GM21423 (cell line): Measurements from ENCODE around the gene UNC13C.

Experiments used
- ATAC-seq: cut with Tn5 transposase; IDR thresholded peaks from one replicate; pipeline ENCODE4 v1.9.1; 2021; ENCODE audit warnings: mild to moderate bottlenecking, moderate library complexity; ENCODE audit not compliant: unreplicated experiment

Gene UNC13C

GRCh38 chr15:54559405-54560069 is 581.3 kb downstream of the UNC13C start:
- no peak for ATAC-seq

- ATAC-seq, result no peak
Observed at GRCh38 chr15:54560417-54560816, 582.2 kb downstream of the UNC13C start.

GRCh38 chr15:54564166-54564565 is 585.9 kb downstream of the UNC13C start:
- ATAC-seq, result no peak

- no peak for ATAC-seq
Observed at GRCh38 chr15:54566654-54567053, 588.4 kb downstream of the UNC13C start.

GRCh38 chr15:54567408-54568035 is 589.3 kb downstream of the UNC13C start:
- ATAC-seq, result no peak

GRCh38 chr15:54568381-54568780 is 590.1 kb downstream of the UNC13C start:
- no peak for ATAC-seq

GRCh38 chr15:54571576-54571975 is 593.3 kb downstream of the UNC13C start:
- ATAC-seq, result no peak

- no peak for ATAC-seq
Observed at GRCh38 chr15:54575586-54575985, 597.3 kb downstream of the UNC13C start.

GRCh38 chr15:54576298-54576935 is 598.2 kb downstream of the UNC13C start:
- ATAC-seq, result no peak

- ATAC-seq, result no peak
Observed at GRCh38 chr15:54577476-54578250, 599.4 kb downstream of the UNC13C start.

- no peak for ATAC-seq
Observed at GRCh38 chr15:54579855-54580254, 601.6 kb downstream of the UNC13C start.

GRCh38 chr15:54580643-54581042 is 602.4 kb downstream of the UNC13C start:
- no peak for ATAC-seq

- peak; percentile 74 for ATAC-seq
Observed at GRCh38 chr15:54582863-54583643, 604.8 kb downstream of the UNC13C start.

GRCh38 chr15:54585063-54585462 is 606.8 kb downstream of the UNC13C start:
- ATAC-seq, result no peak

GRCh38 chr15:54594115-54594514 is 615.9 kb downstream of the UNC13C start:
- ATAC-seq, result no peak

- no peak for ATAC-seq
Observed at GRCh38 chr15:54599386-54599785, 621.1 kb downstream of the UNC13C start.

GRCh38 chr15:54605043-54605442 is 626.8 kb downstream of the UNC13C start:
- no peak for ATAC-seq

- ATAC-seq, result no peak
Observed at GRCh38 chr15:54605556-54605955, 627.3 kb downstream of the UNC13C start.

- ATAC-seq, result no peak
Observed at GRCh38 chr15:54608876-54609835, 630.9 kb downstream of the UNC13C start.

- no peak for ATAC-seq
Observed at GRCh38 chr15:54618120-54618519, 639.9 kb downstream of the UNC13C start.
